OCI-LY1 (cell line): ENCODE data around the gene SPIN1.

Experiments used
- H2AFZ ChIP-seq: fragments of 200-600 bp; sonication (generic), shearing (Covaris generic); 2 replicates; pipeline ENCODE4 v1.6.0; 2014; ENCODE audit warnings: antibody characterized with exemption, mild to moderate bottlenecking, low read length
- H3F3A ChIP-seq: fragments of 200-600 bp; sonication (generic), shearing (Covaris generic); 2 replicates; pipeline ENCODE4 v1.6.0; 2014; ENCODE audit warnings: mild to moderate bottlenecking, antibody characterized with exemption, low read length, moderate library complexity; ENCODE audit not compliant: insufficient read depth
- H3K27ac ChIP-seq: fragments of 200-600 bp; sonication (generic); 2 replicates; pipeline ENCODE4 v1.5.1; 2014; ENCODE audit warnings: low read length, mixed run types, mild to moderate bottlenecking, low read depth; ENCODE audit not compliant: poor library complexity, severe bottlenecking
- H3K27me3 ChIP-seq: fragments of 200-600 bp; sonication (generic); 2 replicates; pipeline ENCODE4 v1.6.0; 2014; ENCODE audit warnings: antibody characterized with exemption, mild to moderate bottlenecking, low read length, moderate library complexity; ENCODE audit not compliant: insufficient read depth
- H3K36me3 ChIP-seq: fragments of 200-600 bp; sonication (generic); 2 replicates; pipeline ENCODE4 v1.6.1; 2014; ENCODE audit warnings: mild to moderate bottlenecking, antibody characterized with exemption, low read length, moderate library complexity, mixed read lengths; ENCODE audit not compliant: insufficient read depth
- H3K4me1 ChIP-seq: fragments of 200-600 bp; sonication (generic); 2 replicates; pipeline ENCODE4 v1.5.1; 2014; ENCODE audit warnings: mild to moderate bottlenecking, low read length, moderate library complexity; ENCODE audit not compliant: insufficient read depth, severe bottlenecking
- H3K4me2 ChIP-seq: fragments of 200-600 bp; sonication (generic), shearing (Covaris generic); 2 replicates; pipeline ENCODE4 v1.6.1; 2014; ENCODE audit warnings: low read length
- H3K4me3 ChIP-seq: fragments of 200-600 bp; sonication (generic); 2 replicates; pipeline ENCODE4 v1.5.1; 2014; ENCODE audit warnings: low read length, low read depth, mild to moderate bottlenecking, mixed read lengths; ENCODE audit not compliant: poor library complexity, severe bottlenecking
- H3K79me2 ChIP-seq: fragments of 200-600 bp; shearing (Covaris generic); 2 replicates; pipeline ENCODE4 v1.6.1; 2016; ENCODE audit warnings: mixed run types, low read length, mixed read lengths; ENCODE audit not compliant: insufficient read depth
- H3K9ac ChIP-seq: fragments of 200-600 bp; sonication (generic), shearing (Covaris generic); 2 replicates; pipeline ENCODE4 v1.6.1; 2014; ENCODE audit warnings: mild to moderate bottlenecking, low read length, mixed read lengths
- H3K9me2 ChIP-seq: fragments of 200-600 bp; sonication (generic), shearing (Covaris generic); 2 replicates; pipeline ENCODE4 v1.6.1; 2014; ENCODE audit warnings: low read depth, mild to moderate bottlenecking, low read length, mixed read lengths
- H3K9me3 ChIP-seq: fragments of 200-600 bp; shearing (Covaris generic); 2 replicates; pipeline ENCODE4 v1.6.1; 2014; ENCODE audit warnings: low read length, mixed read lengths
- H4K20me1 ChIP-seq: fragments of 200-600 bp; sonication (generic), shearing (Covaris generic); 2 replicates; pipeline ENCODE4 v1.6.0; 2016; ENCODE audit warnings: mild to moderate bottlenecking, low read length; ENCODE audit not compliant: insufficient read depth
- EZH2 ChIP-seq: fragments of 200-600 bp; sonication (generic), shearing (Covaris generic); IDR thresholded peaks from 2 replicates; pipeline ENCODE4 v1.8.0; 2017; ENCODE audit warnings: borderline replicate concordance, mixed run types, mild to moderate bottlenecking, antibody characterized with exemption, low read length, moderate library complexity, mixed read lengths
- TF ChIP-seq, protein P1 (sequence below): fragments of 200-600 bp; sonication (generic), shearing (Covaris generic); IDR thresholded peaks from 2 replicates; pipeline ENCODE4 v1.5.1; 2017; ENCODE audit warnings: mild to moderate bottlenecking, antibody characterized with exemption, low read length, moderate library complexity, mixed read lengths

The SPIN1 gene

DNA sequence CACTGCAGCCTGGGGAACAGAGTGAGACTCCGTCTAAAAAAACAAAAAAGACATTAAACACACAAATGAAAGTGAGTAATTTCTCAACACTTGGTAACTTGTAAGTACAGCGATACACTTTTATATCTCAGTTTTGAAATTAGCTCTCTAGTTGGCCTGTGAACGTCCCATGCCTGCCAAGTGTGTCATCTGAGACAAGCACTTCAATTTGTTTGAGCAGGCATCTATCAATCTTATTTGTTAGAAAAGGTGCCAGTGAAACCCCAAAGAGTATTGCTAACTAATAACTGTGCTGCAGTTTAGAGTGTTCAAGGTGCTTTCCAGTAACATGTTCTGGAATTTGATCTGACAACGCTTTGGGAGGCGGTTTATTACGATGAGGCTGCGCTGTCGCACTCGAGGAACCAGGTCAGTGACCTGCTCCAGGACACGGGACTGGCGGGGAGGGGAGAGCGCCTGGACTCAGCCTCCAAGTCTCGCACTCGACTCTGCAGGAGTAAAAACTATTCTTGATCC lies 1.1 kb upstream of the SPIN1 start:
- peak overlapping the region; percentile 70; the same call in 1 of the 2 replicates for H3K9ac ChIP-seq
- H3K4me3 ChIP-seq, result peak overlapping the region; percentile 98
- peaks cover 18% of the 10 kb centered on the region; the same call in 1 of the 2 replicates for H3K79me2 ChIP-seq
- no peaks in the 10 kb centered on the region for H4K20me1 ChIP-seq
- peak overlapping the region; percentile 99 for H3K4me2 ChIP-seq
- TF ChIP-seq, protein P1, sequence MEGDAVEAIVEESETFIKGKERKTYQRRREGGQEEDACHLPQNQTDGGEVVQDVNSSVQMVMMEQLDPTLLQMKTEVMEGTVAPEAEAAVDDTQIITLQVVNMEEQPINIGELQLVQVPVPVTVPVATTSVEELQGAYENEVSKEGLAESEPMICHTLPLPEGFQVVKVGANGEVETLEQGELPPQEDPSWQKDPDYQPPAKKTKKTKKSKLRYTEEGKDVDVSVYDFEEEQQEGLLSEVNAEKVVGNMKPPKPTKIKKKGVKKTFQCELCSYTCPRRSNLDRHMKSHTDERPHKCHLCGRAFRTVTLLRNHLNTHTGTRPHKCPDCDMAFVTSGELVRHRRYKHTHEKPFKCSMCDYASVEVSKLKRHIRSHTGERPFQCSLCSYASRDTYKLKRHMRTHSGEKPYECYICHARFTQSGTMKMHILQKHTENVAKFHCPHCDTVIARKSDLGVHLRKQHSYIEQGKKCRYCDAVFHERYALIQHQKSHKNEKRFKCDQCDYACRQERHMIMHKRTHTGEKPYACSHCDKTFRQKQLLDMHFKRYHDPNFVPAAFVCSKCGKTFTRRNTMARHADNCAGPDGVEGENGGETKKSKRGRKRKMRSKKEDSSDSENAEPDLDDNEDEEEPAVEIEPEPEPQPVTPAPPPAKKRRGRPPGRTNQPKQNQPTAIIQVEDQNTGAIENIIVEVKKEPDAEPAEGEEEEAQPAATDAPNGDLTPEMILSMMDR, result no peak
- no peak for TF ChIP-seq EZH2
- peaks cover 17% of the 10 kb centered on the region for H3K4me1 ChIP-seq
- H3K27ac ChIP-seq, result no peak overlapping the region
- no peaks in the 10 kb centered on the region for H3F3A ChIP-seq
- H3K36me3 ChIP-seq, result no peaks in the 10 kb centered on the region
- H3K9me3 ChIP-seq, result no peaks in the 10 kb centered on the region
- H3K27me3 ChIP-seq, result no peaks in the 10 kb centered on the region
- H3K9me2 ChIP-seq, result no peaks in the 10 kb centered on the region
- no peak overlapping the region for H2AFZ ChIP-seq

DNA sequence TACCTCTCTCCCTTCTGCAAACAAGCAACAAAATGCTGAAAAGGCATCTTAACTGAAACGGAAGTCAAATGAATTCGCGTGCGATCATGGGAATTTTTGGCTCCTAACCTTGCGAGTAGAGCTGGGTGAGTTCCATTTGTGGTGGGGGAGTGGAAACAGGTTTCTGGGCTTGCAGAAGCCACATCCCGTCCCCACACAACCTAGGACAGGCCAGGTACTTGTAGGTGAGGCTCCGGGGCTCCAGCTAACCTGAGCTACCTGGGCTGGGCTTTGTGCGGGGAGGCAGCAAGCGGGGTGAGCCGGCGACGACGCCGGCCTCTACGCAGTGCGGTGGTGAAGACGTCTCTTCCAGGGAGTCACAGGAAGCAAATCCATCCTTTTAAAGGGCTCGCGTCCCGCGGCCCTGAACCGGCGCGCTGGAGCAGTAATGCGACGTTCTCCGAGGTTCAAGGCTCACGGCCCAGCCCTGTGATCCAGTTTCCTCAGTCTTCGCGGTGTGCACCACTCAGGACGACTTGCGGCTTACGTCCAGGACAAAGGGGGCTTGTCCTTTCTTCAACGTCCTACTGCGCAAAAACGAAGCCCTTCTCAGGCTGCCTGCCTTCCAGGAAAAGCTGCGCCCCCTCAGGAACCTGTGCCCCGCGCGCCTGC lies 567 bp upstream of the SPIN1 start:
- Histone ChIP-seq H3K79me2 (peaks cover 20% of the 10 kb centered on the region; the same call in 1 of the 2 replicates), H3K9ac (peak overlapping the region; percentile 70), H3K27ac (no peak overlapping the region)

DNA sequence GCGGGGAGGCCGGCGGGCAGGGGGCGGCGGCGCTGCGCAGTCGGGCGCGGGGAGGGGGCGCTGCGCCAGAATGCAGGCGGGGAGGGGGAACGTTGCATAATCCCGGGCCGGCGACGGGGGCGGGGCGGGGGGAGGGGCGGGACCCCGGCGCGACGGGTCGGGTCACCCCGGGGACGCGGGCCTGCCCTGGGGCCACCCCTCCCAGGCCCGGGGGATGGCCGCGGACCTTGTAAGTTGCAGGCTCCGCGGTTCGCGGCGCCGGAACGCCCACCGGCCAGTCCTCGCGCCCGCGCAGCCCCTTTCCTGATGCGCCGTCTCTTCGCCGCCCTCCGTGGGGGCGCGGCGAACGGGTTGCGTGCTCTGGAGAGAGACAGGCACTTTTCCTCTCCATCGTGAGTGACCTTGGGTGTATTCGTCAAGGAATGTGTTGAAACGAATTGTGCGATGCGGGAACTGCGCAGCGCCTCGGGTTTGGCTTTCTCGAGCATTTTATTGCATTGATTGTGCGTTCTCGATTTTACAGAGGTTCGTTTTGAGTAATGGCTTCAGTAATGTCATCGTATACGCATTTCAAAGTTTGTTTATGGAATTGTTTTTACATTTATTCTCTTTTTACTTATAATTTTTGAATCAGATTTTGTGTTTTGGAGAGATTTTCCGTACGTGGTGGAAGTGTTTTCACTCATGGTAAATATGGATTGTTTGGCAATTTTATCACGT lies 802 bp downstream of the SPIN1 start:
- no peak for TF ChIP-seq EZH2
- TF ChIP-seq, protein P1, result no peak; the same call in 1 of the 2 replicates

More for the DNA sequence above, 567 bp upstream of the SPIN1 start:
- H3F3A ChIP-seq, result no peaks in the 10 kb centered on the region
- H3K4me3 ChIP-seq, result peak overlapping the region; percentile 98
- H4K20me1 ChIP-seq, result no peaks in the 10 kb centered on the region
- H3K4me1 ChIP-seq, result peaks cover 17% of the 10 kb centered on the region
- TF ChIP-seq, protein P1, result no peak
- TF ChIP-seq EZH2, result no peak
- no peaks in the 10 kb centered on the region for H3K27me3 ChIP-seq
- no peaks in the 10 kb centered on the region for H3K36me3 ChIP-seq
- peak overlapping the region; percentile 98 for H2AFZ ChIP-seq
- no peaks in the 10 kb centered on the region for H3K9me3 ChIP-seq
- no peaks in the 10 kb centered on the region for H3K9me2 ChIP-seq
- peak overlapping the region; percentile 99 for H3K4me2 ChIP-seq

More for the DNA sequence above, 802 bp downstream of the SPIN1 start:
- no peaks in the 10 kb centered on the region; the same call in 1 of the 2 replicates for H3K36me3 ChIP-seq
- H2AFZ ChIP-seq, result peak overlapping the region; percentile 84; the same call in 1 of the 2 replicates
- no peaks in the 10 kb centered on the region for H4K20me1 ChIP-seq
- peaks cover 17% of the 10 kb centered on the region for H3K4me1 ChIP-seq
- H3F3A ChIP-seq, result no peaks in the 10 kb centered on the region
- peak overlapping the region; percentile 99 for H3K4me2 ChIP-seq
- no peaks in the 10 kb centered on the region for H3K9me3 ChIP-seq
- H3K79me2 ChIP-seq, result peaks cover 27% of the 10 kb centered on the region; the same call in 1 of the 2 replicates
- no peaks in the 10 kb centered on the region for H3K9me2 ChIP-seq
- H3K4me3 ChIP-seq, result peak overlapping the region; percentile 98
- no peak overlapping the region for H3K27ac ChIP-seq
- no peaks in the 10 kb centered on the region for H3K27me3 ChIP-seq
- peak overlapping the region; percentile 96 for H3K9ac ChIP-seq
